ENCODE results near the gene KIF1A. TPM values are rescaled to one million over a fixed set of nuclear protein-coding genes. Genes with fewer than 3 reads are reported as not detected.

Gene KIF1A
- total RNA-seq, 4 donors from 2014 or later: 1.7 to 4.1 (median 3.4) TPM

- Histone ChIP-seq H3K27me3 (peaks cover 0 to 52% (median 2%) of the 10 kb centered on the region in 4 donors), H3K36me3 (no peaks in the 10 kb centered on the region), H3K27ac (replicated peaks in 1 of 4) (no peak overlapping the region), H3K4me1 (no peaks in the 10 kb centered on the region), H3K4me3 (no peak overlapping the region), H3K9me3 (no peaks in the 10 kb centered on the region)
- intact Hi-C loops (cut with DNase I): loop anchor here (10.0 kb wide), 1 partner anchor 194 kb away; no protein-coding TSS in a partner anchor
- DNase-seq (ENCODE audit: extremely low spot score): no peak
- TF ChIP-seq EP300 (IDR thresholded peaks at IDR 0.05): no peak
- no peak for TF ChIP-seq POLR2A (IDR thresholded peaks at IDR 0.05; ENCODE audit: low read depth)
- no peak for TF ChIP-seq CTCF (IDR thresholded peaks at IDR 0.05)
- 77% methylated on average over 7 of the region's 7 CpGs for WGBS
Measured at GRCh38 chr2:240708457-240708856, 111.6 kb downstream of the KIF1A start.

- peaks cover 0 to 58% (median 2%) of the 10 kb centered on the region in 4 donors for H3K27me3 ChIP-seq
- 77% methylated on average over 10 of the region's 10 CpGs for WGBS
- TF ChIP-seq CTCF (IDR thresholded peaks at IDR 0.05): no peak
- no peaks in the 10 kb centered on the region for H3K4me1 ChIP-seq
- no peaks in the 10 kb centered on the region for H3K36me3 ChIP-seq
- intact Hi-C loops (cut with DNase I): loop anchor here (10.0 kb wide), 1 partner anchor 193 kb away; no protein-coding TSS in a partner anchor
- no peak overlapping the region for H3K4me3 ChIP-seq
- no peaks in the 10 kb centered on the region for H3K9me3 ChIP-seq
- H3K27ac ChIP-seq (replicated peaks in 1 of 4): no peak overlapping the region
- no peak for DNase-seq (ENCODE audit: extremely low spot score)
Measured at GRCh38 chr2:240707821-240708220, 112.2 kb downstream of the KIF1A start.

GRCh38 chr2:240707043-240707756 lies 112.8 kb downstream of the KIF1A start:
- H3K36me3 ChIP-seq: no peaks in the 10 kb centered on the region
- DNase-seq (ENCODE audit: extremely low spot score): no peak
- 72% methylated on average over 15 of the region's 15 CpGs for WGBS
- H3K4me1 ChIP-seq: no peaks in the 10 kb centered on the region
- no peak overlapping the region for H3K4me3 ChIP-seq
- intact Hi-C loops (cut with DNase I): loop anchor here (10.0 kb wide), 1 partner anchor 192 kb away; no protein-coding TSS in a partner anchor
- no peak overlapping the region for H3K27ac ChIP-seq (replicated peaks in 1 of 4)
- H3K27me3 ChIP-seq: peaks cover 0 to 64% (median 2%) of the 10 kb centered on the region in 4 donors
- no peaks in the 10 kb centered on the region for H3K9me3 ChIP-seq
- TF ChIP-seq POLR2A (IDR thresholded peaks at IDR 0.05; ENCODE audit: low read depth): no peak
- no peak for TF ChIP-seq EP300 (IDR thresholded peaks at IDR 0.05)
- TF ChIP-seq POLR2AphosphoS5 (IDR thresholded peaks at IDR 0.05): no peak
- no peak for TF ChIP-seq CTCF (IDR thresholded peaks at IDR 0.05)

- DNase-seq (ENCODE audit: extremely low spot score): no peak
- Histone ChIP-seq H3K27ac (replicated peaks in 1 of 4) (no peak overlapping the region), H3K4me3 (no peak overlapping the region), H3K36me3 (no peaks in the 10 kb centered on the region), H3K27me3 (peaks cover 0 to 65% (median 2%) of the 10 kb centered on the region in 4 donors), H3K9me3 (no peaks in the 10 kb centered on the region), H3K4me1 (no peaks in the 10 kb centered on the region)
- TF ChIP-seq CTCF (IDR thresholded peaks at IDR 0.05) (no peak), EP300 (IDR thresholded peaks at IDR 0.05) (no peak), POLR2AphosphoS5 (IDR thresholded peaks at IDR 0.05) (no peak), POLR2A (IDR thresholded peaks at IDR 0.05; ENCODE audit: low read depth) (no peak)
- WGBS: 64% methylated on average over 12 of the region's 12 CpGs
- intact Hi-C loops (cut with DNase I): loop anchor here (10.0 kb wide), 1 partner anchor 190 kb away; no protein-coding TSS in a partner anchor
Measured at GRCh38 chr2:240705204-240705791, 114.7 kb downstream of the KIF1A start.
